NCI-H146 treated with DMSO at 0.1 percent for 48 hours (cell line): ENCODE measurements around the gene SMG5.

Experiments
- DNase-seq: peaks from one replicate; lab custom pipeline; 2025; ENCODE audit not compliant: unreplicated experiment; lab: John Stamatoyannopoulos, UW

The SMG5 gene

GRCh38 chr1:156281693-156282478, 739 bp downstream of the SMG5 start:
- peak; percentile 66 for DNase-seq

DNA sequence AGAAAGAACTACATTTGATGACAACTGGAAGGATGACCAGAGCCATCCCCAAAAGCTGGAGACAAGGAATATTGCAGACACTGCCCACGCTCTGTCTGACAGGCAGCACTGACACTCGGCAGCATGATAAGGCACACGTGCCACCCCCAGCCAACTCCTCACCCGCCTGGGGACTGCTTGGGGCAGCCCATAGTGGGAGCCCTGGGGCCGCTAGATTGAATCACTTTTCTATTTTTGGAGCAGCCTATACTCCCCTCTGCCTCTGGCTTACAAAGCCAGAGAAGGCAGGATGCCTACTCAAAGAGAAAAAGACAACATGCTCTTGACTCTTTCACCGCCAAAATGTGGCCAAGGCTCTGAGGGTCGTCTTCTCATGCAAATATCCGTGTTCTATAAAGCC, 1.3 kb downstream of the SMG5 start:
- no peak for DNase-seq

- no peak for DNase-seq
Observed at GRCh38 chr1:156279837-156280236, 2.8 kb downstream of the SMG5 start.

GRCh38 chr1:156276966-156277381, 5.7 kb downstream of the SMG5 start:
- no peak for DNase-seq

DNA sequence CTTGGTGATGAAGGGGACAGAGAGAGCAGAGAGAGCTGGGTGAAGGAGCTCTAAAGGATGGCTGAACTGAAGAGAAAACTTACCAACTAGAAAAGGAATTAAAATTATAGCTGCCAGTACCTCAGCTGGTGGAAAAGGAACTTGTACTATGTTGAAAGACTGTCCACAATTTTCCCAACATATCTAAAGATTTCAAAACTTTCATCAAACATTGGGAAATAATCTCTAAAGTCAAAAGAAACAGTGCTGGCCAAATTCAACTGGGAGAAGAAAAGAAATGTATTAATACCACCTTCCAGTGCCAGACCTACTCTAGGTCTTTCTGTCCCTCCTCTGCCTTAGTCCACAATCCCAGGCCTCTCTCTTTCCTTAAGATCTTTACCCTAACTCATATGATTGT, 6.1 kb downstream of the SMG5 start:
- no peak for DNase-seq

GRCh38 chr1:156270314-156270713, 12.3 kb downstream of the SMG5 start:
- no peak for DNase-seq

GRCh38 chr1:156268336-156268735, 14.3 kb downstream of the SMG5 start:
- DNase-seq: no peak

DNA sequence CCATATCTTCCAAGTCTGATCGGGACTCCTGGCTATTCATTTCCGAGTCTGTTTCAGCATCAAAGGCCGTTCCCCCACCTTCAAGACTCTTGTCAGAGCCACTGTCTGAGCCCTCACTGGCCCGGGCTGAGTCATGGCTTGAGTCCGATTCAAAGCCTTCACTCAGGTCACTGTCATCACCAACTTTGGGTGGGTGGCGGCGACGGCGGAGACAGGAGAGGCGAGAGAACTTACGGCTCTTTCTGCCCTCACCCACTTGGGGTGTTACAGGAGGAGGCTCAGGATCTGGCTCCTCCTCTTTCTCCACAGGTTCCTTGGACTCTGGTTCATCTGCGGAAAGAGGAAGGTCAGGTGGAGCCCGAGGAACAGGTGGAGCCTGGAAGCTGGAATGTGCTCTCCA, 16.6 kb downstream of the SMG5 start:
- no peak for DNase-seq

DNA sequence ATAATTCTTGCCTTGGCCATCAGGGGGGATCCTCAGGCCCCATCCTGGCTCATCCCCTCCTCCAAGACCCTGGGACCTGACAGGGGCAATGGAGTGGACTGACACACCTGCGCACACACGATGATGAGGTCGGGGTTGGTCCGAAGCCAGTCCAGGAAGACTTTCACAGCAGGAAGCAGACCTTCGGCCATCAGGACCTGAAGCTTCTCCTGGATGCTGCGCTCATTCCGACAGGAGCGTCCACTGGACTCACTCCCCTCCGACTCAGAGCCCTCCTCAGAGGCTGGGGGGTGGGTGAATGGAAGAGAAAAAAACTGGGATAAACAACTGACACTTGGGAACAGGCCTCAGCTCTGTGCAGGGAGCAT, 19.4 kb downstream of the SMG5 start:
- DNase-seq: no peak

GRCh38 chr1:156262461-156263287, 20.0 kb downstream of the SMG5 start:
- no peak for DNase-seq

DNA sequence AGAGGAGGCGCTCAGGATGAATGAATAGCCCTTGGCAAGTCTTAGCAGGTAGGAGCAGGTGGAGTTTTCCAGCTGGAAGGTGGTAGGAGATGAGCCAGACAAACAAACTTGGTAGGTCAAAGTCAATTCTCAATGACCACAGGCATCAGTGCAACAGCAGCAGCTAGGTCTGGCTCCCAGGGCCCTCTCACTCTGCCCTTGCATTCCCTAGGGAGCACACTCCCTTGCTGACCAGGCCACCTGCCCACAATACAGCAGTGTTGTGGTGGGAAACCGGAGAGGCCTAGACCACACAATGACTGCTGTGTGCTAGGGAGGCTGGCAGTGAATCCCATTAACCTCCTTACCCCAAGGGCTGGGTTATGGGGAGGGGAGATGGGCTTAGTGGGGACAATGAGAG, 21.7 kb downstream of the SMG5 start:
- DNase-seq: no peak

DNA sequence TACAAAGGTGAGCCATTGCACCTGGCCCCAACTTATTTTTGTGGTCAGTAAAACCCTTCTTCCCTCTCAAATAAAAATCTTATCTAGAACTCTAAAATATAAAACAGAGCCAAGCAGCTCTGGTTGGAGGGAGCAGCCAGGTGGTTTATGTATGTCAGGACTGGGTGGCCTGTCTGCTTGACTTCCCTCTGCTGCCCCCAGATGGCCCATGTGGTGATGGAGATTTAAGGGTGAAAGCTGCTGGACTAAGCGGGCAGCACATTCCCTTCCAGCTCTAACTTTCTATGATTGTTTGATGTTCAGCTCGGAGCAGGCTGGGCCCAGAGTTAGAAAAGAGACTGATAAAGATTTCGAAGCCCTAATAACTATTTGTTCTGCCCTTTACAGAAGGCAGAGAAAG, 22.8 kb downstream of the SMG5 start:
- DNase-seq: no peak

DNA sequence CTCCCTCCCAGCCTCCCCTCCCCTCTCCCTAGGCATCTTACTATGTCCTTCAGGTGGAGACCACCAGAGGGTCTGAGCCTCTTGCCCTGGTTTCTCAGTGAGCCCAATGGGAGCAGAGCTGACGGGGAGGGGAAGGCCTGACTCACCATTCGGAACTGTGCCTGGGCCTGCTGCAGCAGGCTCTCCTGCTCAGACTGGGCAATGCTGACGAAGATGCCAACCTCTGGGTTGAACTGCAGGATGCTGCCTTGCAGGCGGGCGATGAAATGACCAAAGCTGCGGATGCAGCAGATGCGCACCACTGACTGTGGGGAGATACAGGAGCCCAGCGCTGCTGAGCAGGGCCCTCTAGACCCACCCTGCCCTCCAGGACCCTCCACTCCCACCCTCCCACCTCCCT, 23.8 kb downstream of the SMG5 start:
- DNase-seq: no peak

DNA sequence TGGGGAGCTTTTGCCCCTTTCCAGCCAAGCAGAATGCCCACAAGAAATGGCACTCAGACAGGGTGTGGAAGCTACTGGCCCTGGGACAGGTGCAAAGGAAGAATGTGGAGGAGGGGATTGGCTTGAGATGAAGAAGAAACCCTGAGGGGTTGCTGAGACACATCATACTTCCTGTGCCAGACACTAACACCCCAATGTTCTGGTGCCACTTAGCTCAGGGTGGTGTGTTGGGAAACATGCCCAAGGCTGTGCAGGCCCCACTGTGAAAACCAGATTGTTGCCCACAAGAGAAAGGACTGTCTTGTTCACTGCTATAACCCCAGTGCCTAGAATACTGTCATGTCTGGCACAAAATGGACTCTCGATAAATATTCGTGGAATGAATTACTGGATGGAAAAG, 24.9 kb downstream of the SMG5 start:
- no peak for DNase-seq

DNA sequence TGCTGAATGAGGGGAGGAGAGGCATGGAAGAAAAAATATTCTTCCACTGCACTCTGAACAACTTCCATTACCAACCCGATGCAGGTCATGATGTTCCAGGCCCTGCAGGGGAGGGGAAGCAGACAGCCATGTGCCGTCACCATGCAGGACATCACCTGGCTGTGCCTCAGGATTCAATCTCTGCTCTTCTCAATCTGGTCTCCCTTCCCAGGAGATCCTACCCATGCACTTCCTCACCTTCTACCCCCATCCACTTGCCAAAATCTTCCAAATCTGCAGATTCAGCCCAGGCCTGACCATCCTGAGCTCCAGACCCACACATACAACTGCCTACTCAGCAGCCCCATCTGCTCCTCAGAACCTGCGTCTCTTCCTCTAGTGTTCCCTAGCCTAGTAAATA, 29.0 kb downstream of the SMG5 start:
- no peak for DNase-seq

DNA sequence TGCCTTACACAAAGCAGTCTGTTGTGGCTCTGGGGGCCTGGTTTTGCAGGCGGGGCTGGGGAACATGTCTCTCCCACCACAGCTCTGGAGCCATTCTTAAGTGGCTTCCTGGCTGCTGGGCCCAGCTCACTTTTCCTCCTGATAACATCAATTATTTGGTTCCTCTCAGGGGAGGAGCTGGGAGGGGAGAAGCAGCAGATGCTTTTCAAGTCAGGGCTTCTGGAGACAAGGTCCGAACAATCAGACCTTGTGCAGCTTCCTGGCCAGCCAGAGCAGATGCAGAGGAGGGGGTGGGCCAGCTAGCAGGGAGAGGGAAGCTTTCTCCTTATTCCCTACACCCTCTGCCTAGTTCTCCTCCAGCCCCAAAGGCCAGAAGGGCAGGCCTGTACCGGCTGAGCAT, 31.1 kb downstream of the SMG5 start:
- DNase-seq: no peak

DNA sequence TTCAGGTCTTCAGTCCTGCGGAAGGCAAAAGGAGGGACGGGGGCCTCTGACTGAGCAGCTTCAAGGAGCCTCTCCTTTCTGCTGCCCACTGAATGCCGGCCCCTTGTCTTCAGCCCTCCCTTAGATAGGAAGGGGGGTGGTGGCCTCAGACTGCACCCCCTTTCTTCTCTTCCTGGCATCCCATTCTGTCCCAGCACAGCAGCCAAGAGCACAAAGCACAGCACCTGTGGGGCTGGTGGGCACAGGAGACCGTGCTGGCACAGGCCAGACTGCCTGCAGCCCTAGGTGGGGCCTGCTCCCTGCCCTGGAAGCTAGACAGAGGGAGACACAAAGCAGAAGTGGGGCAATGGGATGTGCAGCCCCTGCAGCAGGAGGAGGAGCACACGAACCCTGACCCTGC, 33.0 kb downstream of the SMG5 start:
- no peak for DNase-seq

DNA sequence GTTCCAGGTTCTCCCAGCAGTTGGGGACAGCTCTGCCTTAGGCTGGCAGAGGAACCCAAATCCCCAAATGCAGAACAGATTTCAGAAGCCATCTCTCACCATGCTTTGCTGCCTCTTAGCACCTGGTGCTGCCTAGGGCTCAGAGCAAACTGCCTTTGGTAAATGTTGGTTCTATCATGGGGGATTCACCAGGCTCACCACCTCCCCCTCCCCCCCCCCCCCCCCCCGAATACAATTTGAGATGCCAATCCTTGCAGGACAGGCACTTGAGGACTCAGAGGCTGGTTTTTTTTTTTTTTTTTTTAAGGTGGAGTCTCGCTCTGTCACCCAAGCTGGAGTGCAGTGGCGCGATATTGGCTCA, 34.3 kb downstream of the SMG5 start:
- DNase-seq: no peak

- DNase-seq: no peak
Observed at GRCh38 chr1:156247460-156248322, 34.9 kb downstream of the SMG5 start, which contains the start of gene PAQR6. Gene PAQR6, minus strand, starts transcription at chr1:156248056. Its CDS starts 1,325 bp downstream, at chr1:156246731.

- DNase-seq: no peak
Observed at GRCh38 chr1:156246781-156247459, 35.7 kb downstream of the SMG5 start.

GRCh38 chr1:156246241-156246780, 36.3 kb downstream of the SMG5 start:
- no peak for DNase-seq
